Measurements from ENCODE around the gene ITGBL1.

DNA sequence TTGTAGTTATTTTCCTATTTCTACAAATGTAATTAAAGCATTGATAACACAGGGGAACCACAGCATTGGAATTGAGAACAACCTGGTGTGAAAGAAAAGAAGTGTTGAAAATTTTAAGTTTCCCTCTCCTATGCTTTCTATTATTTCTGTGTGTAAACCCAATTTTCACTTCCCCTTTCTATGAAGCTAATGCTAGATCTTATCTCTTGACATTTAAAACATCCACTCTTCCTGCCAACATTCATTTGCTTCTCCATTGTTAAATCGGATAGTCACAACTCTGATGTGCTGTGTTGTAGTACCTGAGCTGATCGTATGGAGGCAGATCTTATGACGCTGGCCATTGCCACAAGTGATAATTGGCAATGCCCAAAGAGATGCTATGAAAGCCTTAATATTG is 203.0 kb downstream of the ITGBL1 start:
- TF ChIP-seq, protein P1, sequence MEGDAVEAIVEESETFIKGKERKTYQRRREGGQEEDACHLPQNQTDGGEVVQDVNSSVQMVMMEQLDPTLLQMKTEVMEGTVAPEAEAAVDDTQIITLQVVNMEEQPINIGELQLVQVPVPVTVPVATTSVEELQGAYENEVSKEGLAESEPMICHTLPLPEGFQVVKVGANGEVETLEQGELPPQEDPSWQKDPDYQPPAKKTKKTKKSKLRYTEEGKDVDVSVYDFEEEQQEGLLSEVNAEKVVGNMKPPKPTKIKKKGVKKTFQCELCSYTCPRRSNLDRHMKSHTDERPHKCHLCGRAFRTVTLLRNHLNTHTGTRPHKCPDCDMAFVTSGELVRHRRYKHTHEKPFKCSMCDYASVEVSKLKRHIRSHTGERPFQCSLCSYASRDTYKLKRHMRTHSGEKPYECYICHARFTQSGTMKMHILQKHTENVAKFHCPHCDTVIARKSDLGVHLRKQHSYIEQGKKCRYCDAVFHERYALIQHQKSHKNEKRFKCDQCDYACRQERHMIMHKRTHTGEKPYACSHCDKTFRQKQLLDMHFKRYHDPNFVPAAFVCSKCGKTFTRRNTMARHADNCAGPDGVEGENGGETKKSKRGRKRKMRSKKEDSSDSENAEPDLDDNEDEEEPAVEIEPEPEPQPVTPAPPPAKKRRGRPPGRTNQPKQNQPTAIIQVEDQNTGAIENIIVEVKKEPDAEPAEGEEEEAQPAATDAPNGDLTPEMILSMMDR (IDR thresholded peaks at IDR 0.05): no peak
- TF ChIP-seq POLR2A (IDR thresholded peaks at IDR 0.05): no peak
